ENCODE results near the gene MLNR. TPM values are rescaled to one million over a fixed set of nuclear protein-coding genes. Genes with fewer than 3 reads are reported as not detected.
A peak's percentile ranks its signal among the peaks of the same experiment; 100 is the strongest.

The MLNR gene
- total RNA-seq, 1 donor from 2014 or later: not detected

DNA sequence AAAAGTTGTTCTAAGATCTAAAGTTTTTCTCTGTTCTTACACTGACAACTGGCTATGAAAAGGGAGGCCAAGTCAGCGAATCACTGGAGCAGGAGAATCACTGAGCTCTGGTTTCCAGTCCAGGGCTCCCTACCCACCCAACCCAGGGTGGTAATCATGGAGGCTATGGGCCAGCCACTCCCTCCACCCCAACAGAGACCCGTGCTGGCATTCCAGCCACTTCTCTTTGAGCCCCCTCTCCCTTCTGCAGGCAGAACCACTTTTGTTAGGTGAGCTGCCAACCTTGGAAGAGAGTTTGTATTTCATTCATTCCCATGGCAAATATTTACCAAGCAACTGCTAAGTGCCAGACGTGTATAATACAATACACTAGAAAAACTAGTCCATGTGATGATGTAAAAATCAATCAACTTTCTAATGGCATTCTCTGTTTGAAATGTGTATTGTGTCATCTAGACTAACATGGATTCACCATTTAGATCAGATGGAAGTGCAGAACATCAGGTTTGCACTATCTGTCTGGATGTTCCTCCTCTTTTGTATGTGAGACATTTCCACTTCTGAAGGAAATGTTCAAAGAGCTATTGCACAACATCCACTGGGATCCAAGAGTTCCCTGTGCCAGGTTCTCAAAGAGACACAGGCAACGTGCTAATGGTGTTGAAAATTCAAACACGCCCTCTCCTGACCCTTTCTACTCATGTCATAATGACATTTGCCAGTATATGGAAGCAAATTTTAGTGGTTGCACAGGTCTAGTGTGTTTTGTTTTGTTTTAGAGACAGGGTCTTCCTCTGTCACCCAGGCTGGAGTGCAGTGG lies 5.3 kb downstream of the MLNR start:
- DNase-seq (ENCODE audit: low read depth in 2 of 2): no peak

DNA sequence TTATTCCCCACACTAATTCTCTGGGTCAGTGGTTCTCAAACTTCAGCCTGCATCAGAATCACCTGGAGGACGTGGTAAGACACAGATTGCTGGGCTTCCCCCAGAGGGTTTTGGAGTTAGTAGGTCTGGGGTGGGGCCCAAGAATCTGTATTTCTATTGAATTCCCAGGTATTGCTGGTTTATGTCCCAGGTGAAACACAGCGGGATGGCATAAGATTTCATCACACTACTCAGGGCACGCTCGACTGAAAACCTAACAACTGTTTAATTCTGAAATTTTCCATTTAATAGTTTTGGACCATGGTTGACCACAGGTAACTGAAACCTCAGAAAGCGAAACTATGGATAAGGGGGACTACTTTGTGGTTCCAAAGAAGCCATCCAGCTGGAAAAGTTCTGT lies 6.5 kb downstream of the MLNR start:
- DNase-seq (ENCODE audit: low read depth in 2 of 2): no peak

DNA sequence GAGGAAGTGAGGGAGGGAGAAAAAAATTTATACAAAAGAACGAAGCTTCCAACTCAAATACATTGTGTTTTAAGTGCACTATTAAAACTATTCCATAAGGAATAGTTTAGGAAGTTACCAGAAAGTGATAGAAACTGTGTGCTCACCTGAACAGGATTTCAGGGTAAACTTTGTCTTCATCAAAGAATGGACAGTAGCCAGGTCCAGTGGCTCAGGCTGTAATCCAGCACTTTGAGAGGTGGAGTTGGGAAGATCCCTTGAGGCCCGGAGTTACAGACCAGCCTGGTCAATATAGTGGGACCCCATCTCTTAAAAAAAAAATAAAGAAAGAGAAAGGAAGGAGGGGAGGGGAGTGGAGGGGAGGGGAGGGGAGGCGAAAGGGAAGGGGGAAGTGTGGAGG lies 14.6 kb downstream of the MLNR start:
- no peak for DNase-seq (ENCODE audit: low read depth in 2 of 2)

DNA sequence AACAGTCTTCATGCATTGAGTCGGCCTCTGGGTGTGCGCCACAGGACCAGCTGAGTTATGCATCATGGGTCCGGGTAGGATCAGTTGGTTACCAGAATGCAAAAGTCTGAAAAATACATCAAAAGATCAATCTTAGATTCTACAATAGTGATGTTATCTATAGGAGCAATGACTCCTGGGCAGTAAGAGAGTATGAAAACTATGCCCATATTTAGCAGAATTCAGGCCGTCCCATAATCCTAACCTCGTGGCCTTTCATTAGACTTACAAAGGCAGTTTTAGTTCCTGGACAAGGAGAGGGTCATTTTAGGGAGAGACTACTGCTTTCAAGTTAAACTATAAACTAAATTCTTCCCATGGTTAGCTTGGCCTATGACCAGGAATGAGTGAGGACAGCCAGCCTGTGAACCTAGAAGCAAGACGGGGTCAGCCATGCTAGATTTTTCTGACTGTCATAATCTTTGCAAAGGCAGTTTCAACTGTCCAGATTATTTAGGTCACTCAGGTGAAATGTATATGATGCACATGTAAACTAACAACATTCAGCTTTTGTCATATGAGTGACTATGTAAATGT lies 15.8 kb downstream of the MLNR start:
- no peak for DNase-seq (ENCODE audit: low read depth in 2 of 2)

DNA sequence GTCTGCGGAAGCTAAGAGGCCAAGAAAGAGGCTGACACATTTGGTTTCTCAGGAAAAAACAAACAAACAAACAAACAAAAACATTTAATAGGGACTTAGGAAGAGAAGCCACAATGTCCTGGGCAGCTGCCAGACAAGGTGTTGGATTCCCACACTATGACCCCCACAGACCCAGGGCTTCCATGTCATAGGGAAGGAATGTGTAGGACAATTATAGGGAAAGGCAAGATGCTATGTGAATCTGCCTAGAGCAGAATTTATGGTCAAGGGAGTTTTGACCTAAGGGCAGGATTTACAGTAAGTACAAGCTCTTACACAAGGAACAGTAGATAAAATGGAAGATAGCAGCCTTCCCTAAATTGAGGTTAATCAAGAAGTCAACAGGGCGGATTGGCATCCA lies 18.5 kb downstream of the MLNR start:
- no peak for DNase-seq (ENCODE audit: low read depth in 2 of 2)

DNA sequence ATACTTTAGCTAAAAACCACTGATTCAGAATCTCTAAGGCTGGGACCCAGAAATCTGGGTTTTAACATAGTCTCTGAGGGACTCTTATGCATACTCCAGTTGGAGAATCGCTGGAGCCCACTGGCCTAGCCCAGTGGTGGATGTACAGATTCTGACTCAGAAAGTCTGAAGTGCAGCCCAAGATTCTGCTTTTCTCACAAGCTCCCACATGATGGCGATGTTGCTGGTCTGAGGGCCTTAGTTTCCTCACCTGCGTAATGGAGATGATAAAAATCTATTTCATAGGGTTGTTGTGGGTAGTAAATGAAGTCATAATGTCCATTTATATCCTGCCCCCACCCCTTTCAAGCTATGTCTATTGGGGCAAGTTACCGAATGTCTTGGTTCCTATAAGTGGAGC lies 19.9 kb downstream of the MLNR start:
- peak in 1 of 2 donors; percentile 48 for DNase-seq (ENCODE audit: low read depth in 2 of 2)

DNA sequence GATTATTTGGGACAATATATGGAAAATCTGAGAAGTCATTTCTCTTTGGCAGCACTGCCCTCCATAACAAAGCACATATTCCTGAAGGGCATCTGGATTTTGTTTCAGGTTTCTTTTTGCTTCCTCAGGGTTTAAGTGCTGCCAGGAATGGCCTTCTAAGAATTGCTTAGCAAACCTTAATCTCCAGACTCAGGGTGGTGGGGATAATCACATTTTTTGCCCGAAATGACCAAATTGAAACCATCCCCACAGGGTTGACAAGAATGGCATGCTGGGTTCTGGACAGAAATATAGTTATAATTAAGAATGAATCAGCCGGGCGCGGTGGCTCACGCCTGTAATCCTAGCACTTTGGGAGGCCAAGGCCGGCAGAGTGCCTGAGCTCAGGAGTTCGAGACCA lies 21.2 kb downstream of the MLNR start:
- DNase-seq (ENCODE audit: low read depth in 2 of 2): no peak

DNA sequence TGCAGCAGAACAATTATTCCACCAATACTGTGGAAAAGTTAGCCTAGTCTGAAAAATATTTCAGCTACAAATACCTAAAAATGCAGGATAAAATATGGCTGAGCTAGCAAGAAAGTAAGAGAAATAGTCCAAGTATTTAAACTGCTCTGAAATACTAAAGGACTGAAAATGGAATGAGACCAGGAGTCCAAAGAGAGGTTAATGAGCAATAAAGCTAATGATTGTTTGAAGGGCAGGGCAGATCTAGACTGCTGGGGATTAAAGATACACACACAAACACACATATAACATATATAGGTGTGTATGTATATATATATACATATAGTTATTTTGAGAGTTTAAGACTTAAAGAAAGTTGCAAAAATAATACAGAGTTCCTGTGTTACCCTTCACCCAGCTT lies 25.0 kb downstream of the MLNR start:
- no peak for DNase-seq (ENCODE audit: low read depth in 2 of 2)

DNA sequence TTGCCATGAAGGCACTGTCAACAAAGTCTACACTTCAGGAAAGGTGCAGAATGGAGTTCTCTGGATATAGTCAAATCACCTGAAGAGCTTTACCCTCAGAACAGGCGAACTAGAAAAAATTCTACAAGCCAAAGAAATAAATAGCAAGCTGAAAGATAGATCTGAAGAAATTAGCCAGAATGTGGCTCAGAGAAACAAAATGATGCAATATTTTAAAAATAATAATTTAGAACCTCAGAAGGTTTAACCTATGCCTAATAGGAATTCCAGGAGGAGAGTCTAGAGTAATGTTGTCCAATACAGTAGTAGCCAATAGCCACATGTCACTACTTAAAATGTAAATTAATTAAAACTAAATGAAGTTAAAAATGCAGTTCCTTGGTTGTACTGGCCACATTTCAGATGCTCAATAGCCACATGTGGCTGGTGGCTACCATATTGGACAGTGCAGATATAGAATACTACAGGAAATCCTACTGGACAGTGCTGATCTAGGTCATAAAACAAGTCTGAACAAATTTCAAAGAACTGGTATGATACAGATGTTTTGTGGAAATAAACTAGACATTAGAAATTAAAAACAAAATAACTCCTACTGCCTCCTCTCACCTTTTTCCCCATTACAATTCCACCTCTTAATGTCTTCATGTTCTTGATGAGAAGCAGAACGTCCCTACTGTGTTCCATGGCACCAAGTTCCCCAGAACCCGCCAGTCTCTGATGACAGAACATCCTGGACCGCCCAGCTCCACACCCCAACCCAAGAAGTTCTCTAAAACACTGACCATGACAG lies 26.9 kb downstream of the MLNR start:
- DNase-seq (ENCODE audit: low read depth in 2 of 2): no peak

DNA sequence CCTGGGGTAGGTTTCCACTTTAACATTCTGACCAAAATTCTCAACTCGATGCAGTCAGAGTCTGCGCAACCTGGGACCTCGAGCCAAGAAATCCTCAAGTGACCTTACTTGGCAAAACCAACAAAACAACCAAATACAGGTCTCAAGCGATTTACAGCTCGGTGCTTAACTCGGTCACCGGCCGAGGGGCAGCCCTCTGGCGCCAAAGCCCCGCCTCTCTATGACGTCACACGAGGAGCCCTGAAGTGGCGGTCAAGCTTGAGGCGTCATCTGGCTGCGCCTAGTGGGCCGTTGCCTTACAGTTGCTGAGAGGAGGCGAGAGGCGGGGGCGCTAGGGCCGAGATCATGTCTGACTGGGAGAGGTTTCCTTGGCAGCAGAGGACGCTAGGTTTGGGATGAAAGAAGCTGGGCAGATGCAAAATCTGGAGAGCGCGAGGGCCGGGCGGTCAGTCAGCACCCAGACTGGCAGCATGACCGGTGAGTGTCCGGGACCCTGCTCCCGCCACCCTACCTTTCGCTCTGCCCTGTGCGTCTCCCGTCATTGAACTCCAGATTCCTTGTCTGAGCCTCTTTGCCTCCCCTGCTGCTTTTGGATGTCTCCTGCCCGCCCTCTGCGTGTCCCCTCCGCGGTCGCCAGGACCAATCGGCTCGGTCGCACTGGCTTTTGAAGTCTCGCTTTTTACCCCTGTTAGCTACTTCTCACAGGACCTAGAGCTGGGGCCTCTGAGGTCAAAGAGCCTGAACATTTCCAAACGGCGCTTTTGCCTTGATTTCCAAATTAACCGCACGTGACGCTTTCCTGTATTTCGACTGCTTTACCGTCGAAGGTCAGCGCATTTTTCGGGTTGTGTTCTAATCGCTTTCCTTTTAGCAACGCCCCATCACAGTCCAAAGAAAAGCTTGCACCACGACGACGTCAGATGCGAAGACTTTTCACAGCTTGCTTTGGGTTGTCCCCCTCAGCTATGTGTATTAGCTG lies 27.8 kb downstream of the MLNR start, which contains the start of gene CDADC1:
CDADC1 (plus strand) TSS at position 283 of the 979 bp plus-strand sequence; CDS start at position 396, 113 bp downstream.
- DNase-seq (ENCODE audit: low read depth in 2 of 2): peak; percentile 87 to 97

DNA sequence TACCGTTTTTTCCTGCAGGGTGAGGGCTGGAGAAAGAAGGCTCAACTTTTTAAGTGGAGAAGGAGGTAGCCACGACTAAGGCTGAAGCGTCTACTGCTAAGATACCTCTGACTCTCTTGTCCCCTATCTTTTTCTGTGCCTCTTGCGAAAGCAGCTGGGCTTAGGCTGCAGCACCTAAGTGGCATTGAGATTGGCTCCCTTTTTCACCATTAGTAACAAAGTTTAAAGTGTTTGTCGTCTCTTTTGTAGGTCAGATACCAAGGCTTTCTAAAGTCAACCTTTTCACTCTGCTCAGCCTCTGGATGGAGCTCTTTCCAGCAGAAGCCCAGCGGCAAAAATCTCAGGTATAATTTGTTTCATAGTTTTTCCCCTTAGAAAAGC lies 28.5 kb downstream of the MLNR start:
- peak in 1 of 2 donors; percentile 4 for DNase-seq (ENCODE audit: low read depth in 2 of 2)

DNA sequence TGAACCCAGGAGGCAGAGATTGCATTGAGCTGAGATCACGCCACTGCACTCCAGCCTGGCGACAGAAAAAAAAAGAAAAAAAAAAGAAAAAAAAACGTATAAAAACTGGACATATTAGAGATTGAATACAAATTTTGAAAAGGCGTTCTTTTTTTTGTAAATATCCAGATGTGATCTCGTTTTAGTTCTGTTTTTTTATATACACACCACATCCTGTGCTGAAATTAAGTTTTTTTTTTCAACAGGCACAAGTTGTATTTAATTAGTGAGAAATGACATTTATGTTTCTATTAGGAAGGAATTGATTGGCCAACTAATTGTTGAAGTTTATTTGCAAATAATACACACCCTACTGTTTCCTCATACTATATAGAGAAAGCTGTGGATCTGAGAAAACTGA lies 31.2 kb downstream of the MLNR start:
- no peak for DNase-seq (ENCODE audit: low read depth in 2 of 2)

DNA sequence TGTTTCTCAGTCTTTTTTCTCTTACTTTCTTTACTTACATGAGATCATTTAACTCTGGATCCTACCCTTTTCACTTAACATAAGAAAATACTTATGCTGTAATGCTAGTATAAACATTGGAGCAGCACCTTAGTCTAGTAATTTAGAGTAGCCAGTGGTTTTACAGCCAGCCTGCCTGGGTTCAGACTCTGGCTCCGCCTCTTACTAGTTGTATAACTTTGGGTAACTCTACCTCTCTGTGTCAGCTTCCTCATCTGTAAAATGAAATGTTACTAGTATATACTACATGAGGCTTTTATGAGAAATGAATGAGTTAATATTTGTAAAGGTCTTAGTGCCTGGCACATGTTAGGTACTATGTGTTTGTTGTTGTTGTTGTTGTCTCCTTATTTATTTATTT lies 33.2 kb downstream of the MLNR start:
- no peak for DNase-seq (ENCODE audit: low read depth in 2 of 2)

DNA sequence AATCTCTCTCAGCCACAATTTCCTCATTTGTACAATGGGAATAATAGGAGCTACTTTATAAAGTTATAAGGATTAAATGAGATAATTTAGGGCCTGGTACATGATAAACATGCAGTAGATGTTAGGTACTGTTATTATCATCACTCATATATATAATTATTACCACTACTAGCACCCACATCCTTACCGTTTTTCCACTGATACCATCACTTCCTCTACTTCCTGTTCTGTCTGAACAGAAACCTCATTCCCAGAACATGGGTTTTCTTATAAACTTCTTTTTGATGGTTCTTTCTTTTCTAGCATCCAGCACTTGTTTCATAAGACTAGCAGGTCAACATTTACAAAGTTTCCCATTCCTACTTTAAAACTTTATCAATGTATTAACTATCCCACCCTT lies 33.9 kb downstream of the MLNR start:
- DNase-seq (ENCODE audit: low read depth in 2 of 2): peak in 1 of 2 donors; percentile 9

DNA sequence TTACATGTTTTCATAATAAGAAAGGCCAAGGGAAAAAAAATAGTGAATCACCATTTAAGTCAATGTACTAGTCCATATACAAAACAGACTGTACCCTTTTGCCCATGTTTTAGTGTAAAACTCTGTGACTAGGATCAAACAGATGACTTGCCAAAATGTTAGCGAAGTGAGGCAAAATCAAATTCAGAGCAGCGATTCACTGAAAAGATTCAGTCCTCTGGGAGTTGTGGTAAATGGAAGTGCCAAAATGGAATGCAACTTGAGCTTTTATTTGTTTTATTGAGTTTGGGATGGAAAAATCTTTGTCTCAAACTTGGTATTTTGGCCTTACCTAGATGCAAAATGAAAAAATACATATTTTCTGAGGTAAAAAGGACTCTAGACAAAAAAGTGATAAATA lies 36.7 kb downstream of the MLNR start:
- no peak for DNase-seq (ENCODE audit: low read depth in 2 of 2)

DNA sequence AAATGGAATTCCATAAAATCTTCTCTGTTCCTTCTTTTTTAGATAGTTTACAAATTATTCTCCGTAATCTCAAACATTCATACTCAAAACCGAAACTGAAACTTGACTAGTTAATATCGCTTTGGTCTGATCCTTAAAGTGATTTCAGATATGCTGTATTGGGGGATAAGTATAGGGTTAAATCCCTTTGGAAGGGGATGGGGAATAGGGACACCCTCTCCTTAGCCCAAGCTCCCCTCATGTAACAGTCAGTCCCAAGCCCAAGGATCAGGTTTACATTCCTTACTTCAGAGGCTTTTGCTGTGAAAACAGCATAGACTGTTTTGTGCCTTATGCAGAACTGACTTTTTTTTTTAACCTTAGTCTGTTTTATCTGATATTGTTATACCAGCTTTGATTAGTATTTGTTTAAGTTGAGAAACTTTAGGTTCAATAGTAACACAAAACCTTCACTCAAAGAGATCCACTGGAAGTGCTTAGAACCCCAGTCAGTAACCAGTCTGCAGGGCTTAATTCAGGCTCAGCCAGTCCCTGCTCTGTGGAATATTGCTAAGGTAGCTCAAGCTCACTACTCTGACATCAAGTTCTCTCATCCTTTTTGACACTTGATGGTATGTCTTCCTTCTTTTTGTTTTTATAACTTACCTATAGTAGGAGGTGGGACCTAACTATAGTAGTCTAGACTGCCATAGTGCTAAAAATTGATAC lies 38.1 kb downstream of the MLNR start:
- no peak for DNase-seq (ENCODE audit: low read depth in 2 of 2)

DNA sequence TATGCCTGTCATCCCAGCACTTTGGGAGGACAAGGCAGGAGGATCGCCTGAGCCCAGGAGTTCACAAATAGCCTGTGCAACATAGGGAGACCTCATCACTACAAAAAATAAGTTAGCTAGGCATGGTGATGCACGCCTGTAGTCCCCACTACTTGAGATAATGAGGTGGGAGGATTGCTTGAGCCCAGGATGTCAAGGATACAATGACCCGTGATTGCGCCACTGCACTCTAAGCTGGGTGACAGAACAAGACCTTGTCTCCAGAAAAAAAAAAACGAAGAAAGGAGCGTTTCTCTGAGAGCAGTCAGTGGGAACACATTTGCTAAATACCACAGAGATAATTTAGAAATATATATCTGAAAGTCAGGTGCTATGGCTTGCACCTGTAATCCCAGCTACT lies 39.4 kb downstream of the MLNR start:
- no peak for DNase-seq (ENCODE audit: low read depth in 2 of 2)

DNA sequence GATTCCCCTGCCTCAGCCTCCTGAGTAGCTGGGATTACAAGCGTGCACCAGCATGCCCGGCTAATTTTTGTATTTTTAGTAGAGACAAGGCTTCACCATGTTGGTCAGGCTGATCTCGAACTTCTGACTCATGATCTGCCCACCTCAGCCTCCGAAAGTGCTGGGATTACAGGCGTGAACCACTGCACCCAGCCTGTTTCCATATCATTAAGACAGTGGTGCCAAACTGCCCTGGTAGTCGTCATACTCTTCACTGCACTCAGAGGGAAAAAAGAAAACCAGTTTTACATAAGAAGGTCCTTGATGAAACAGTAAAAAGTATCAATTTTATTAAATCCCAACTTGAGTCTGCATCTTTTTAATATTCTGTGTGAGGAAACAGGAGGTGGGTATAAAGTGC lies 42.5 kb downstream of the MLNR start:
- DNase-seq (ENCODE audit: low read depth in 2 of 2): no peak

DNA sequence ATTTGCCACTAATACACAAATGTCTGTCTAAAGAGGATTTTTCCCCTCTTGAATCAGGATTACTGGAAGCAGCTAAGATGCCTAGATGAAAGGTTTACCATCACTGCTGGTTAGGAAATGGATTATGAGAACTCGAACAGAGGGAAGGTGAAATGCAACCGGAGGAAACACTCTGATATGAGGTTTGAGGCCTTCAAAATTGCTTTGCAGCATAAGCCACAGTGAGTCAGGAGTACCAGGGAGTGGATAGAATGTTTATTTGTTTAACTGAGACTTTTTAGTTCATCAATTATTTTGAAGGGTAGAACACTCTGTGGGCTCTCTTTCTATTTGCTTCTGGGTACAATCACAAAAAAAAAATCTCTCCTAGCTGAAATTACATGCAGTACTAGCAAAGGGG lies 45.7 kb downstream of the MLNR start:
- DNase-seq (ENCODE audit: low read depth in 2 of 2): no peak

DNA sequence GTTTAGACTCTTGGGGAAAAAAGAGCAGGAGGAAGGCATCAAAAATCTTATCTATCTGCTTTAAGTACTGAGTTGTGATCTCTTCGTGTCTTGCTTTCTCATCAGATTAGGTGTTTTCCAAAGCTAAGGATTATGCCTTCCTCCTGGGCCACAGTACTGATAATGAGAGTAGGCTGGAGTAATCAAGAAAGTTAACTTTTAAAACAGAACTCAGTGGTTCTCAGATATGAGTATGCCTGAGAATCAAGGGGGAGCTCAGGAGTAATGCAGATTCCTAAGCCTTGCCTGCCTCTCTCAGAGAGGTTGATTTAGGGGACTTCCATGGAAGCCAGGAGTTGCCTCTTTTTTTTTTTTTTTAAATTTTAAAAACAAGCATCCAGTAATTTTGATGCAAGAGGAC lies 51.1 kb downstream of the MLNR start:
- no peak for DNase-seq (ENCODE audit: low read depth in 2 of 2)

Data from dermis microvascular lymphatic vessel endothelial cell (primary cell).